IMR-90 (cell line): Measurements from ENCODE around the gene SEC22A. TPM values are rescaled to one million over a fixed set of nuclear protein-coding genes. Genes with fewer than 3 reads are reported as not detected.

Source experiments
- ATAC-seq: fragments of 200-7000 bp; cut with Tn5 transposase; 2 replicates; pipeline ENCODE4 v1.9.1; 2020; ENCODE audit warnings: low read depth, mild to moderate bottlenecking, moderate library complexity
- BruUV-seq: library from RNA; stranded (reverse); fragments of 400-500 nt; replicated peaks from 2 replicates; lab custom pipeline; 2021; lab: Mats Ljungman, UMichigan
- CTCF ChIA-PET: fragments of 300-600 bp; formaldehyde crosslinking; extraction: SDS; loops from one replicate; lab custom pipeline; 2021; ENCODE audit warnings: antibody characterized with exemption; lab: Yijun Ruan, JAX
- POLR2A ChIA-PET: fragments of 300-600 bp; sonication (Branson Sonifier 250); formaldehyde crosslinking; loops from one replicate; lab custom pipeline; 2022; ENCODE audit warnings: antibody characterized with exemption; ENCODE audit not compliant: unreplicated experiment; lab: Charles Lee
- DNase-seq: peaks from one replicate; pipeline ENCODE4 v3.0.0; 2013
- H2AFZ ChIP-seq: replicated peaks from 2 replicates; pipeline ENCODE3; 2013; ENCODE audit warnings: low read length, mild to moderate bottlenecking; ENCODE audit not compliant: poor library complexity
- H2AK5ac ChIP-seq: 2 replicates; pipeline ENCODE4 v1.6.1; 2013; ENCODE audit warnings: low read depth, low read length, inconsistent platforms
- H2AK9ac ChIP-seq: replicated peaks from 2 replicates; pipeline ENCODE3; 2013; ENCODE audit warnings: mild to moderate bottlenecking, low read depth, low read length, moderate library complexity; ENCODE audit not compliant: poor library complexity
- H2BK120ac ChIP-seq: 2 replicates; pipeline ENCODE4 v1.6.1; 2013; ENCODE audit warnings: low read depth, low read length, inconsistent platforms
- H2BK15ac ChIP-seq: 3 replicates; pipeline ENCODE4 v1.6.1; 2013; ENCODE audit warnings: low read depth, low read length, inconsistent platforms
- H2BK20ac ChIP-seq: 2 replicates; pipeline ENCODE4 v1.6.1; 2013; ENCODE audit warnings: low read depth, mild to moderate bottlenecking, inconsistent platforms, low read length, moderate library complexity
- H2BK5ac ChIP-seq: 2 replicates; pipeline ENCODE4 v1.6.1; 2013; ENCODE audit warnings: mild to moderate bottlenecking, low read depth, low read length, inconsistent platforms; ENCODE audit not compliant: poor library complexity, severe bottlenecking
- H3K14ac ChIP-seq: replicated peaks from 2 replicates; pipeline ENCODE4 v1.6.1; 2013; ENCODE audit warnings: low read depth, low read length, inconsistent platforms
- H3K18ac ChIP-seq: 2 replicates; pipeline ENCODE4 v1.6.1; 2013; ENCODE audit warnings: low read depth, low read length, control low read depth
- H3K23ac ChIP-seq: 2 replicates; pipeline ENCODE4 v1.6.1; 2013; ENCODE audit warnings: low read depth, low read length, inconsistent platforms
- H3K27ac ChIP-seq: 2 replicates; pipeline ENCODE4 v1.5.1; 2013; ENCODE audit warnings: mild to moderate bottlenecking, control low read depth, low read length; ENCODE audit not compliant: insufficient read depth
- H3K27me3 ChIP-seq: 2 replicates; pipeline ENCODE4 v1.6.1; 2013; ENCODE audit warnings: low read length; ENCODE audit not compliant: control insufficient read depth, insufficient read depth
- H3K36me3 ChIP-seq: 2 replicates; pipeline ENCODE4 v1.6.1; 2013; ENCODE audit warnings: low read length, mixed read lengths; ENCODE audit not compliant: control insufficient read depth, insufficient read depth
- H3K4ac ChIP-seq: 2 replicates; pipeline ENCODE4 v1.6.1; 2013; ENCODE audit warnings: low read depth, low read length, inconsistent platforms
- H3K4me1 ChIP-seq: 2 replicates; pipeline ENCODE4 v1.6.1; 2013; ENCODE audit warnings: low read length, mixed read lengths; ENCODE audit not compliant: control insufficient read depth, insufficient read depth
- H3K4me2 ChIP-seq: 2 replicates; pipeline ENCODE4 v1.6.1; 2013; ENCODE audit warnings: low read depth, mild to moderate bottlenecking, control low read depth, low read length, moderate library complexity
- H3K4me3 ChIP-seq: 2 replicates; pipeline ENCODE4 v1.5.1; 2013; ENCODE audit warnings: low read depth, mild to moderate bottlenecking, control low read depth, low read length, moderate library complexity; ENCODE audit not compliant: insufficient read depth
- H3K56ac ChIP-seq: 2 replicates; pipeline ENCODE4 v1.6.1; 2013; ENCODE audit warnings: low read length, inconsistent platforms; ENCODE audit not compliant: insufficient read depth; ENCODE audit errors: extremely low read depth
- H3K79me1 ChIP-seq, 2 experiments: 2 replicates each; pipeline ENCODE4 v1.6.1; 2013; ENCODE audit warnings: low read length in 2 of 2, inconsistent platforms in 1 of 2, low read depth in 1 of 2
- H3K9ac ChIP-seq: 2 replicates; pipeline ENCODE4 v1.6.1; 2013; ENCODE audit warnings: low read depth, low read length, control low read depth
- H3K9me1 ChIP-seq: 2 replicates; pipeline ENCODE4 v1.6.1; 2013; ENCODE audit warnings: low read length, inconsistent platforms; ENCODE audit not compliant: insufficient read depth
- H3K9me3 ChIP-seq: 2 replicates; pipeline ENCODE4 v1.6.1; 2013; ENCODE audit warnings: low read length; ENCODE audit not compliant: control insufficient read depth, insufficient read depth
- H4K20me1 ChIP-seq: 2 replicates; pipeline ENCODE4 v1.6.1; 2013; ENCODE audit warnings: low read length, inconsistent platforms; ENCODE audit not compliant: insufficient read depth
- H4K5ac ChIP-seq: 2 replicates; pipeline ENCODE4 v1.6.1; 2013; ENCODE audit warnings: mild to moderate bottlenecking, low read depth, low read length, control low read depth
- H4K8ac ChIP-seq, 2 experiments: 2 replicates each; pipeline ENCODE4 v1.6.1; 2013; ENCODE audit warnings: low read depth in 2 of 2, low read length in 2 of 2, control low read depth in 1 of 2, inconsistent platforms in 1 of 2
- H4K91ac ChIP-seq: 2 replicates; pipeline ENCODE4 v1.6.1; 2013; ENCODE audit warnings: low read depth, low read length, inconsistent platforms; ENCODE audit not compliant: insufficient read depth
- BHLHE40 ChIP-seq: fragments of 150-350 bp; IDR thresholded peaks from 2 replicates; pipeline ENCODE4 v1.6.1; 2016; ENCODE audit warnings: mild to moderate bottlenecking, low read depth, low read length
- CHD1 ChIP-seq: IDR thresholded peaks from 2 replicates; pipeline ENCODE4 v1.6.1; 2012; ENCODE audit warnings: low read depth, low read length, improper control_type of control experiment
- FOS ChIP-seq: fragments of 150-350 bp; IDR thresholded peaks from 2 replicates; pipeline ENCODE4 v1.6.1; 2016; ENCODE audit warnings: low read depth, low read length
- MAZ ChIP-seq: IDR thresholded peaks from 2 replicates; pipeline ENCODE4 v1.6.1; 2012; ENCODE audit warnings: low read depth, mild to moderate bottlenecking, low read length, improper control_type of control experiment, moderate library complexity, borderline replicate concordance
- MXI1 ChIP-seq: IDR thresholded peaks from 2 replicates; pipeline ENCODE4 v1.6.1; 2012; ENCODE audit warnings: low read depth, mild to moderate bottlenecking, low read length, moderate library complexity, borderline replicate concordance
- RAD21 ChIP-seq: IDR thresholded peaks from 2 replicates; pipeline ENCODE4 v1.6.1; 2012; ENCODE audit warnings: low read length, improper control_type of control experiment
- RCOR1 ChIP-seq: IDR thresholded peaks from 2 replicates; pipeline ENCODE4 v1.6.1; 2012; ENCODE audit warnings: mild to moderate bottlenecking, low read length, improper control_type of control experiment; ENCODE audit not compliant: insufficient replicate concordance
- RFX5 ChIP-seq: IDR thresholded peaks from 2 replicates; pipeline ENCODE4 v1.8.0; 2012; ENCODE audit warnings: low read depth, mild to moderate bottlenecking, low read length, moderate library complexity
- SMC3 ChIP-seq: fragments of 150-350 bp; IDR thresholded peaks from 2 replicates; pipeline ENCODE4 v1.6.1; 2016; ENCODE audit warnings: low read depth, mild to moderate bottlenecking, antibody characterized with exemption, low read length, moderate library complexity
- WGBS, 2 experiments: methylation state at CpG; one replicate each; pipeline versions ENCODE4 v1.1.5 to v1.1.7; 2013; ENCODE audit warnings: missing lambda C conversion rate in 2 of 2; ENCODE audit not compliant: insufficient read length in 1 of 2; ENCODE audit errors: extremely low coverage in 2 of 2; 5-methylcytosine and 5-hydroxymethylcytosine counted together
- dilution Hi-C: fragments of 300-500 bp; cut with HindIII; formaldehyde crosslinking; loops from one replicate; pipeline ENCODE4 v1.14.3; 2018; ENCODE audit warnings: low sequenced_read_pairs; ENCODE audit not compliant: unreplicated experiment
- in situ Hi-C: fragments of 300-500 bp; cut with MboI; formaldehyde crosslinking; loops from 3 replicates; pipeline ENCODE4 v1.14.3; 2019; ENCODE audit warnings: low sequenced_read_pairs, inconsistent platforms, mixed read lengths
- intact Hi-C: fragments of 100-400 bp; cut with micrococcal nuclease; formaldehyde crosslinking; loops from 2 replicates; pipeline ENCODE4 v1.10.0; 2022
- polyA plus RNA-seq, 3 experiments: library from polyadenylated mRNA; depleted of rRNA; stranded (reverse); fragments of >200 nt; gene quantifications; 2 replicates each; pipeline ENCODE4 v1.2.3, GENCODE V29; 2012; ENCODE audit warnings: low replicate concordance in 1 of 3
- total RNA-seq: library from RNA; depleted of rRNA; stranded (reverse); fragments of >200 nt; gene quantifications from 2 replicates; pipeline ENCODE4 v1.2.3, GENCODE V29; 2012

The SEC22A gene
- total and polyA plus RNA-seq, 2 of the 4 experiments (the other 2 are of a cell fraction) = 17.5 to 36.0 TPM

DNA sequence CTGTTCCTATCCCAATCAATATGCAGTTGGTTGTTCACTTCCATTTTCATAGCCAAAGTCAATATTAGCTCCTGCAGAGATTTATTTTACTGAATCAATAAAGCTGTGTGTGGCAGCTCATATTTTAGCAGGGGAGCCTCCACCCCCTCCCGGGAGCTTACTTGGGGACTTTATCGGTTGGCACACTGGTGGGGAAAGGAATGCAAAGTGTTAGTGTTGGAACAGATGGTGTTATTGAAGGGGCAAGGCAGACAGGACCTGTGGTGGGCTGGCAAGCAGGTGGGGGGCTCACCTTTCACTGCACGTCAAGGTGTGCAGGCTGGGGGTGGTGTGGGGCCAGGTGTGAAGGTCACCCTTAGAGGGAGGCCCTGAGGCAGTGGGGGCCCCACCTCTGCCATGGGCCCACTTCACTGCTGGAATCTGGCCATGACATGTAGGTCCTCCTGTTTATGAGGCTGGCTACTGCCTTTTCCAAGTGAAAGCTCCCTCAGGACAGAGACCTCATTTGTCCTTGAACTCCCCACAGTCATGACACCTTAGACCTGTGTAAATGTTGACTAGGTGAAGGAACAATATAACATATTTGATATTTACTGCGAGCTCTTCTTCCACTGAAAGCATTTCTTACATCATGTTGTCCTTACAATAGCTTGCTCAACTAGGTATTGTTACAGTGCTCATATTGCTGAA, 44.0 kb upstream of the SEC22A start:
- TF ChIP-seq CHD1 (no peak), RCOR1 (no peak), RFX5 (no peak), MXI1 (no peak), BHLHE40 (no peak), FOS (no peak), MAZ (no peak), RAD21 (no peak), SMC3 (no peak)
- Histone ChIP-seq H3K9me3 (no peaks in the 10 kb centered on the region), H4K91ac (no peak overlapping the region), H3K4me1 (no peaks in the 10 kb centered on the region), H3K4me2 (no peak overlapping the region), H2AFZ (no peak overlapping the region), H3K4me3 (no peak overlapping the region), H2BK20ac (no peak overlapping the region), H3K56ac (no peak overlapping the region), H3K14ac (no peak overlapping the region), H4K5ac (no peak overlapping the region), H3K23ac (no peak overlapping the region), H2AK5ac (no peak overlapping the region), H3K18ac (no peak overlapping the region), H2BK120ac (no peak overlapping the region), H3K9ac (no peak overlapping the region), H3K36me3 (peaks cover 50% of the 10 kb centered on the region), H2AK9ac (no peak overlapping the region), H3K27me3 (no peaks in the 10 kb centered on the region), H3K27ac (no peak overlapping the region), H4K8ac (no peak overlapping the region), H4K20me1 (no peaks in the 10 kb centered on the region), H3K9me1 (peaks cover 10% of the 10 kb centered on the region), H2BK15ac (no peak overlapping the region), H3K4ac (no peak overlapping the region), H3K79me1 (no peaks in the 10 kb centered on the region), H2BK5ac (no peak overlapping the region)
- no peak for ATAC-seq
- POLR2A ChIA-PET = no interaction called here
- CTCF ChIA-PET = no interaction called here
- intact Hi-C loops = no loop called here
- in situ Hi-C loops = no loop called here
- dilution Hi-C loops = no loop called here
- 50% methylated on average over 1 of the region's 4 CpGs; no CpG with 5 or more reads in 1 of the 2 experiments for WGBS, 2 experiments
- BruUV-seq = no TSS peak
- no peak for DNase-seq
